Stimulated activated CD4-positive, alpha-beta T cell treated with anti-CD3 and anti-CD28 coated beads, Interleukin-2, amount 100 ng/mL, for 48 hours (primary cell): Measurements from ENCODE around the gene ABHD11.
"Not testable (repeated sequence)": the region's sequence is repeated elsewhere in the genome, so short reads cannot be mapped to it uniquely, and the experiment has no call there.

Experiments used
- DNase-seq, 2 donors: peaks; one replicate each; pipeline ENCODE4 v3.0.0-alpha.2; 2020

The ABHD11 gene

GRCh38 chr7:73738612-73739386 is at the start of gene ABHD11:
TSS of gene ABHD11 (minus strand) at chr7:73738802. CDS start at chr7:73738770, 32 bp downstream.
- peak; percentile 99 to 100 for DNase-seq

GRCh38 chr7:73787786-73788048 is 49.1 kb upstream of the ABHD11 start:
- not testable (repeated sequence) for DNase-seq

- no peak for DNase-seq
These were observed 48.0 kb upstream of the ABHD11 start for GRCh38 chr7:73786588-73786987.

- no peak for DNase-seq
These were observed 40.9 kb upstream of the ABHD11 start for GRCh38 chr7:73779517-73779916.

DNA sequence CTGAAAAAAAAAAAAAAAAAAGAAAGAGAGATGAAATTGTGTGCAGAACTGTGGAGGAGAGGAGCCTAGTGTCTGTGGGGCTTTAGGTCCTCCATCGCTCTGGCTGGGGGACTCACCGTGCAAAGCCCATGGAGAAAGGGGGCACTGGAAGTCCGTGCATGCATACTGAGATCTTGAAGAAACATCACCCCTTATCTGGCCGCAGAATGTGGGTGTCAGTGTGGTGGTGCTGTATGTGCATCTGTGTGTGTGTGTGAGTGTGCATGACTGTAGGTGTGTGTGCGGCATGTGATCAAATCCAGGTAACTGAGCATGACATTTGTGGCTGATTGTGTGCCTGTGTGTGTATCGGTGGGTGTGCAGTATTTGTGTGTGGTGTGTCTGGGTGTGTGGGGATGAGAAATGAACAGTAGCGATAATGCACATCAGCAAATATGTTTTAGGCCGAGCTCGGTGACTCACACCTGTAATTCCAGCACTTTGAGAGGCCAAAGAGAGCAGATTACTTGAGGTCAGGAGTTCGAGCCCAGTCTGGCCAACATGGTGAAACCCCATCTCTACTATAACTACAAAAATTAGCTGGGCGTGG is 40.3 kb upstream of the ABHD11 start:
- no peak for DNase-seq

- no peak for DNase-seq
These were observed 36.3 kb upstream of the ABHD11 start for GRCh38 chr7:73774923-73775322.

DNA sequence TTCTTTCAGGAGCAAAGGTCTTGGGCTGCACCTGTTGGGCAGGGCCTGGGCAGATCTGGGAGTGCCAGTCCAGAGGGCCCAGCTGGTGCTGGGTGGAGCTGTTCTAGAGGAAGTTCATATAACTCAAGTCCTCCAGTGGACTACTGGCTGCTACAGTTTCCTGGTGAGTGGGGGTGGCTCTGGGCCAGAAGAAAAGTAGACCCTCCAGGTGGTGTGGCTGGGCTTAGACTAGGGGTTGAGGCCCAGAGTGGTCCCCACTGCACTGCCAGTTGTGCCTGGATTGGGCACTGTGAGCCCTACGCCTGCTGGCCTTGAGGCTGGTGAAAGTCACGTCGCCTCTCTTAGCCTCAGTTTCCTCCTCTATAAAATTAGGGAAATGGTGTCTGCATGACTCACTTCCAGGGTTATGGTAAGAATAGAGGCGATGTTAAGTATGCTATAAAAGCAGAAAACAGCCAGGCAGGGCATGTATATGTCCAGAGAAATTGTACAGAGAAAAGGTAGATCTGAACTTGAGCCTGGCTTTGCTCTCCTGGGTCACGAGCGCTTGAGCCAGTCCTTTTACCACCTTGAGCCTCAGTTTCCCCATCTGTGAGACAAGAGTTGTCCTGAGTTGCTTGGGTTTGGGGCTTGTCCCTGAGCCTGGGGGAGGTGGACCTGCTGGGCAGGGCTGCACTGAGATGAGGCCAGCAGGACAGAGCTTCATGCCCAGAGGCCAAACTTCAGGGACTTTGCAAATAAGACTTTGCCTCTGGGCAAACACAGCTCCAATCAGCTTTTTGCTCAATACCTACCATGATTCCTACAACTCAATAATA is 35.3 kb upstream of the ABHD11 start:
- DNase-seq: no peak

GRCh38 chr7:73770860-73771670 is 32.5 kb upstream of the ABHD11 start:
- DNase-seq: no peak

- DNase-seq: peak in 1 of 2 donors; percentile 4
These were observed 31.6 kb upstream of the ABHD11 start, which contains the start of gene CLDN3 for GRCh38 chr7:73770002-73770859. TSS of gene CLDN3 (minus strand) at chr7:73770270. CDS start at chr7:73770049, 221 bp downstream.

DNA sequence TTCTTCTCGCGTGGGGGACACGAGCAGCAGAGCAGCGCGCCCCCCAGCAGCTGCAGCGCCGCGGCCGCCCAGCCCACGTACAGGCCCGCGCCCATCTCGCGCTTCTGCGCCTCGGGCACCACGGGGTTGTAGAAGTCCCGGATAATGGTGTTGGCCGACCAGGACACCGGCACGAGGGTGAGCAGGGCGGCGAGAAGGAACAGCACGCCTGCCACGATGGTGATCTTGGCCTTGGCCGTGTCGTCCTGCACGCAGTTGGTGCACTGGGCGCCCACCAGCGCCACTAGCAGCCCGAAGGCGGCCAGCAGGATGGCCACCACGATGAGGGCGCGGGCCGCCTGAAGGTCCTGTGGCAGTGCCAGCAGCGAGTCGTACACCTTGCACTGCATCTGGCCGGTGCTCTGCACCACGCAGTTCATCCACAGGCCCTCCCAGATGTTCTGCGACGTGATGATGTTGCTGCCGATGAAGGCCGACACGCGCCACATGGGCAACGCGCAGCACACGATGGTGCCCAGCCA is 30.9 kb upstream of the ABHD11 start:
- no peak for DNase-seq

DNA sequence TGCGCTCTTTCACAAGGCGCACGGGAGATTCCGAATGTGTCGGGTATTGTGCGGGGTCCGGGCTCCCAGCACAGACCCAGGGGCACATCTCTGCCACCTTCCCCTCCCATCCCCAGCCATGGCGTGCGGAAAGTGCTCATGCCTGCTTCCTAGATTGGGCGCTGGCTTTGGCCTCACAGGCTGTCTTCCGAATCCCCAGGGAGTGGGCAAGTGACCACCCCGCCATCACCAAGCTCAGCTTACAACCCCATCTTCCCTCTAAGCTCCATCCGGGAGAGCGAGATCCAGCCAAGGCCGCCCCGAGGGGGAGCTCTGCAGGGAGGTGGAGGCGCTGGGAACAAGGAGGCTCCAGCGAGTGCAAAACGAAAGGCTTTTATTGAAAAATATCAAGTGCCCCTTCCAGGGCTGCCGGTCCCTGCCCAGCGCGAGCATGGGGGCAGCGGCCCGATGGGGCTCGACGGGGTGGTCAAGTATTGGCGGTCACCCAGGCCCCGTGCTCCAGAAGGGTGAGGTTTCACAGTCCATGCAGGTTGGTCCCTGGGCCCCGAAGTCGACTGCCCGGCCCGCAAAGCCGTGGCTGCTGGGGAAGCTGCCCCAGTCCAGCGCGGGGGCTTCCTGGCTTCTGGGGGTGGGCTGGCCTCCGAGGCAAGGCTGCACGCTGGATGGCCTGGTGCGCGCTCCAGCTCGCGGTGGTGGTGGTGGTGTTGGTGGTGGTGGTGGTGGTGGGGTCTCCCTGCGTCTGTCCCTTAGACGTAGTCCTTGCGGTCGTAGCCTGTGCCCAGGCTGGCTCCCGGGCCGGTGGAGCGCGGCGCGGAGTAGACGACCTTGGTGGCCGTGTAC is 30.3 kb upstream of the ABHD11 start:
- DNase-seq: no peak

- no peak for DNase-seq
These were observed 28.1 kb upstream of the ABHD11 start for GRCh38 chr7:73766556-73767229.

DNA sequence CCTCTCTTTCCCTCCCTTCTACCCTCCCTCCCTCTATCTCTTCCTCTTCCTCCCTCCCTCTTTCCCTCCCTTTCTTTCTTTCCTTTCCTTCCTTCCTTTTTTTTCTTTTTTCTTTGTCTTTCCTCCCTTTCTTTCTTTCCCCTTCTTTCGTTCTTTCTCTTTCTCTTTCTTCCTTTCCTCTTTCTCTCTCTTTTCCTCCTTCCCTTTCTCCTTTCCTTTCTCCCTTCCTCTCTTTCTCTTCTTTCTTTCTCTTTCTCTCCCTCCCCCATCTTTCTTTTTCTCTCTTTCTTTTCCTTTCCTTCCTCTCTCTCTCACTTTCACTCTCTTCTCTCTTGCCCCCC is 24.0 kb upstream of the ABHD11 start:
- DNase-seq: no peak

DNA sequence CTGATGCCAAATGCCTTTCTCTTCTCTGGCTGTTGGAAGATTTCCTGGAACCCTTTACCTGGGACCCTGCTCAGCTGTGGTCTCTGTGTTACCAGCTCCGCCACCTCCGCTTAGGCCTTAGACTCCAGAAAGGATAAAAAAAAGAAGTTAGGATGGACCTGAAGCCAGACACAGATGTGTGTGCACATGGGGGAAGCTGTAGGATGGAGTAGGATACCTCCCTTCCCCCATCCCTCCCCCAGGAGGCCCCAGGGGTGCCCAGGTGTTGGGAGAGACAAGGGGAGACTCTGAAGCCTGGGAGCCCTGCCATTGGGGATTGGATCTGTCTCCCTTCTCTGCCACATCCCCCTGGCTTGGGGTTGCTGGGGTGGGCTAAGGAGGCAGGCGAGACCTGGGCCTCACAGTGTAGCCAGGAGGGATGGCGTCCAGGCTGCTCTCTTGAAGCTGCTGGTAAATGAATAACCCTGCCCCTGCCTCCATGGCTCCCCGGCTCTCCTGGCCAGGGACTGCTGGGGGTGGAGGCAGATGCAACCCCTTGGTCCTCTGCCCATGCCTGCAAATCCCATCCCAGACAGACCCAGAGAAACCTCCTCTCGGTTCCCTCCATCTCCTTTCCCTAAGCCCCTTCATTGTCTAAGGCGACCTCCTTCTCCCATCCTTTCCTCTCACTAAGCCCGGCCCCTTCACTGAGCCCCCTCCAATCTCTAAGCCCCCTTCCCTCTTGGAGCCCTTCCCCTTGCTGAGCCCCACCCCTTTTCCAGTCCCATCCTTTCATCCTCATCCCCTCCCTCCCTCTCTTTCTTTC is 23.5 kb upstream of the ABHD11 start:
- no peak for DNase-seq

- no peak for DNase-seq
These were observed 20.1 kb upstream of the ABHD11 start for GRCh38 chr7:73758581-73759138.

DNA sequence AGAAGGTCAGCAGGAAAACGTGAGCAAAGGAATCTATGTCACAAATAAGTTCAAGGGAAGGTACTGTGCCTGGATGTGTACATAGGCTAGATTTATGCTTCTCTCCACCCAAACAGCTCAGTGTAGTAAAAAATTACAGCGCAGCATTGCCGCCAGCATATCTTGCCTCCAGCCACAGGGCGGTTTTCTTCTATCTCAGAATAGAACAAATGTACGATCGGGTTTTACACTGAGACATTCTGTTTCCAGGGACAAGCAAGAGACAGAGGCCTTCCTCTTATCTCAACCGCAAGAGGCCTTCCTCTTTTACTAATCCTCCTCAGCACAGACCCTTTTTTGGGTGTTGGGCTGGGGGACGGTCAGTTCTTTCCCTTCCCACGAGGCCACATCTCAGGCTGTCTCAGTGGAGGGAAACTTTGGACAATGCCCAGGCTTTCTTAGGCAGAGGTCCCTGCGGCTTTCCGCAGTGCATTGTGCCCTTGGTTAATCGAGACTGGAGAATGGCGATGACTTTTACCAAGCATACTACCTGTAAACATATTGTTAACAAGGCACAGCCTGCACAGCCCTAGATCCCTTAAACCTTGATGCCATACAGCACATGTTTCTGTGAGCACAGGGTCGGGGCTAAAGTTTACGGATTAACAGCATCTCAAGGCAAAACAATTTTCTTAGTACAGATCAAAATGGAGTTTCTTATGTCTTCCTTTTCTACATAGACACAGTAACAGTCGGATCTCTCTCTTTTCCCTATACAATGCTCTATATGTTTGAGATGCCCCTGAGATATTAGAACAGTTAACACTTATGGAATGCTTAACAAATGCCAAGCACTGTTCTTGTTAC is 11.6 kb upstream of the ABHD11 start:
- DNase-seq: no peak

DNA sequence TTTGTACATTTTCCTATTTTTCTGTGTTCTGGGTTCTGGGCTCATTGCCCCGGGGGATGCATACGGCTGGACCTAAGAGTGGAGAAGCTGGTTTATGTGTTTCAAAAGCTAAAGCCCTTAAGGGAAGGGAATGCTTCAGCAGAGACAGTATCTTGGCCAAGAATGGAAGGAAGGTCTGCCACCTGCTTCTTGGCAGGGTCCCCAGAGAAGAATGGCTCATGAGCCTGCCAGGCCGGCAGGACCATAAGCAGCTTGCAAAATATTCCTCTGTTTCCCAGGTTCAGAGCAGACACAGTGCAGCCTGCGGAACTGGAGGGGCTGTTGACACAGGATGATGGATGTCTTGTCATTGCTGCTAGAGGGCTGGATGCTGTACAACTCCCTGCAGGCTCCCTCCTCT is 7.8 kb upstream of the ABHD11 start:
- DNase-seq: no peak
